ENCODE data around the gene GATA5. TPM values are rescaled to one million over a fixed set of nuclear protein-coding genes. Genes with fewer than 3 reads are reported as not detected.

GATA5 gene
- total RNA-seq, 1 donor from 2014 or later, result not detected

DNA sequence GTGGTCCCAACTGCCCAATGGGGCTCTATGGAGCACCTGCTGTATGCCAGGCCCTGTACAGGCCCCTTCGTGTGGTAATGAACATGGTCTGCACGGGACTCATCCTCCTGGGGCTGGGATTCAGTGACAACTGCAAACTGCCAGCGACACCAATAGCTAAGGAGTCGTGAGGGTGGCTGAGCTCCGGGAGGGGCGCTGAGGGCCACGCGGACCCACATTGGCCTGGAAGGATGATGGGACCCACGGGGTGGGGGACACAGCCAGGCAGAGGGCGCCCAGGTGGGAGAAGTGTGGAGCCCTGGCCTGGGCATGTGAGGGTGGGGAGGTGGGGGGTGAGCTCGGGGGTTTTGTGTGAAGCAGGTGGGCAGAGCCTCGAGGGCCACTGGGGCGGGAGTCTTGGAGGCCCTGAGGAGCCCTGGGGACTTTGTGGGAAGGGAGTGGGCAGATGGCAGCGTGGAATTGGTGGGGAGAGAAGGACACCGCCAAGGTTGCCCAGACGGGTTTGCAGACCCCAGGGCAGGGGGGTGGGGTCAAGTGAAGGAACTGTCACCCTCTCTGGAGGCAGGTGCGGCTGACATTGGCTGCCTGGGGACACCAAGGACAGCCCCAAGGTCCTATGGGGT, 22.5 kb downstream of the GATA5 start:
- TF ChIP-seq, protein P1, sequence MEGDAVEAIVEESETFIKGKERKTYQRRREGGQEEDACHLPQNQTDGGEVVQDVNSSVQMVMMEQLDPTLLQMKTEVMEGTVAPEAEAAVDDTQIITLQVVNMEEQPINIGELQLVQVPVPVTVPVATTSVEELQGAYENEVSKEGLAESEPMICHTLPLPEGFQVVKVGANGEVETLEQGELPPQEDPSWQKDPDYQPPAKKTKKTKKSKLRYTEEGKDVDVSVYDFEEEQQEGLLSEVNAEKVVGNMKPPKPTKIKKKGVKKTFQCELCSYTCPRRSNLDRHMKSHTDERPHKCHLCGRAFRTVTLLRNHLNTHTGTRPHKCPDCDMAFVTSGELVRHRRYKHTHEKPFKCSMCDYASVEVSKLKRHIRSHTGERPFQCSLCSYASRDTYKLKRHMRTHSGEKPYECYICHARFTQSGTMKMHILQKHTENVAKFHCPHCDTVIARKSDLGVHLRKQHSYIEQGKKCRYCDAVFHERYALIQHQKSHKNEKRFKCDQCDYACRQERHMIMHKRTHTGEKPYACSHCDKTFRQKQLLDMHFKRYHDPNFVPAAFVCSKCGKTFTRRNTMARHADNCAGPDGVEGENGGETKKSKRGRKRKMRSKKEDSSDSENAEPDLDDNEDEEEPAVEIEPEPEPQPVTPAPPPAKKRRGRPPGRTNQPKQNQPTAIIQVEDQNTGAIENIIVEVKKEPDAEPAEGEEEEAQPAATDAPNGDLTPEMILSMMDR (IDR thresholded peaks at IDR 0.05; ENCODE audit: insufficient read depth, low read length, severe bottlenecking), result no peak
- no peak for FAIRE-seq
- DNase-seq (ENCODE audit: low read depth), result no peak
- H3K27me3 ChIP-seq (ENCODE audit: control insufficient read depth, insufficient read depth, low read length), result no peaks in the 10 kb centered on the region
- no peak overlapping the region for H3K4me3 ChIP-seq (ENCODE audit: low read depth, low read length)
- H3K36me3 ChIP-seq (ENCODE audit: control insufficient read depth, insufficient read depth, low read length), result no peaks in the 10 kb centered on the region

DNA sequence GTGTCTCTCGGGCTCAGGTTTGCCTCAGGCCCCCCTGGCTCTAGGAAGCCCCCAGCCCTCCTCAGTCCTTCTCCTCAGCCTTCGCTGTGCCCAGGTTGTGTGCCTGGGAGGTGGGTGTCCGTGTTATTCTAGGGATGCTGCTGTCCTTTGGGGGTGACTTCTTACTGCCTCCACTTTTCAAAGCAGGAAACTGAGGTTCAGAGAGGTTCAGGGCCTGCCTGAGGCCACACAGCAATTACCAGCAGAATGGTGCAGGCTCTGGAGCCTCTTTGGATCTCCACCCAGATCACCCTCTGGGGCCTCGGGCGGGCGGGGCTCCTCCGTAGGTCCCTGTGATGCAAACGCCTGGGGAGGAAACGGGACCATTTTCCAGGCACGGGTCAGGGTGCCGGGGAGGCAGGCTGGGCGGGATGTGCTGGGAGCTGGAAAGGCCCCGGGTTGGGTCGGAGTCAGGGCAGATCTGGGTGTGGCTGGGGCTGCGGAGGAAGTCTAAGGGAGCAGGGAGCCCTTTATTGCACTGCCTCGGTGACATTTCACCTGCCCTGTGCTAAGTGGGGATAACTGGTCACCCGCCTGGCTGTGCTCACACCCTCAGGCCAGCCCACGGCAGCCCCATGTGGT, 23.2 kb downstream of the GATA5 start:
- DNase-seq (ENCODE audit: low read depth) (no peak), FAIRE-seq (no peak)
- H3K4me3 ChIP-seq (ENCODE audit: low read depth, low read length), result no peak overlapping the region
- TF ChIP-seq, protein P1 (IDR thresholded peaks at IDR 0.05; ENCODE audit: insufficient read depth, low read length, severe bottlenecking), result no peak
- H3K27me3 ChIP-seq (ENCODE audit: control insufficient read depth, insufficient read depth, low read length), result no peaks in the 10 kb centered on the region
- no peaks in the 10 kb centered on the region for H3K36me3 ChIP-seq (ENCODE audit: control insufficient read depth, insufficient read depth, low read length)

DNA sequence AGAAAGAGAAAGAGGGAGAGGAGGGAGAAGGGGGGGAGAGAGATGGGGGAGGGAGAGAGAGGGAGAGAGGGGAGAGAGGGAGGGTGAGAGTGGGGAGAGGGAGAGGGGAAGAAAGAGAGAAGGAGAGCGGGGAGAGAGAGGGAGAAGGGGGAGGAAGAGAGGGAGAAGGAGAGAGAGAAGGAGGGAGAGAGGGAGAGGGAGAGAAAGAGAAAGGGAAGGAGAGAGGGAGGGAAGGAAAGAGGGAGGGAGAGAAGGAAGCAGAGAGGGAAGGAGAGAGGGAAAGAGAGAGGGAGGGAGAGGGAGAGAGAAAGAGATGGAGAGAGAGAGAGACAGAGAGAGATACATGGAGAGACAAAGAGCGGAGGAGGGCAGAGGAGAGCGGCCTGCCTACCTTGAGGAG, 23.8 kb downstream of the GATA5 start:
- DNase-seq (ENCODE audit: low read depth) (no peak), FAIRE-seq (no peak)
- no peak overlapping the region for H3K4me3 ChIP-seq (ENCODE audit: low read depth, low read length)
- H3K27me3 ChIP-seq (ENCODE audit: control insufficient read depth, insufficient read depth, low read length), result no peaks in the 10 kb centered on the region
- no peaks in the 10 kb centered on the region for H3K36me3 ChIP-seq (ENCODE audit: control insufficient read depth, insufficient read depth, low read length)
- TF ChIP-seq, protein P1 (IDR thresholded peaks at IDR 0.05; ENCODE audit: insufficient read depth, low read length, severe bottlenecking), result no peak

DNA sequence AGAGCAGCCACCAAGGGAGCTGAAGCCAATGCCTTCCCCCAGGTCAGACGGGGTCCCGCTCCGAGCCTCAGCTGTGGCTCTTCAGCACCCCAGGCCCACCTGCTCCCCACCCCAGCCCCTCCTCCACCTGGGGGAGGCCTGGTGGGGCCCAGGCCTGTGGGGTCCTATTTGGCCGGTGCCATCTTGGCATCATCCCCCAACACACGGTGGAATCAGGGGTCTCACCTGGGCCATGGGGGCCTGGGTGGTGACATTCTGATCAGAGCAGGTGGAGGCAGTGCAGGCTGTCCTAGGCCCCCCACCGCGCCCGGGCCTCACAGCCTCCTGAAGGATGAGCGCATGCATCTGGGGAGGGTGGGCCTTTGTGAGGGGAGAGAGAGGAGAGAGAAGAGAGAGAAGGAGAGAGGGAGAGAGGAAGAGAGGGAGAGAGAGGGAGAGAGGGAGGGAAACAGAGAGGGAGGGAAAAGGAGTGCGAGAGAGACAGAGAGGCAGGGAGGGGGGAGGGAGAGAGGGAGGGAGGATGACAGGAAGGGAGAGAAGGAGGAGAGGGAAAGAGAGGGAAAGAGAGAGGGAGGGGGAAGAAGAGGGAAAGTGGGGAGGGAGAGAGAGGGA, 24.5 kb downstream of the GATA5 start:
- TF ChIP-seq, protein P1 (IDR thresholded peaks at IDR 0.05; ENCODE audit: insufficient read depth, low read length, severe bottlenecking), result no peak
- no peak for DNase-seq (ENCODE audit: low read depth)
- H3K4me3 ChIP-seq (ENCODE audit: low read depth, low read length), result no peak overlapping the region
- no peaks in the 10 kb centered on the region for H3K36me3 ChIP-seq (ENCODE audit: control insufficient read depth, insufficient read depth, low read length)
- no peak for FAIRE-seq
- H3K27me3 ChIP-seq (ENCODE audit: control insufficient read depth, insufficient read depth, low read length), result no peaks in the 10 kb centered on the region

DNA sequence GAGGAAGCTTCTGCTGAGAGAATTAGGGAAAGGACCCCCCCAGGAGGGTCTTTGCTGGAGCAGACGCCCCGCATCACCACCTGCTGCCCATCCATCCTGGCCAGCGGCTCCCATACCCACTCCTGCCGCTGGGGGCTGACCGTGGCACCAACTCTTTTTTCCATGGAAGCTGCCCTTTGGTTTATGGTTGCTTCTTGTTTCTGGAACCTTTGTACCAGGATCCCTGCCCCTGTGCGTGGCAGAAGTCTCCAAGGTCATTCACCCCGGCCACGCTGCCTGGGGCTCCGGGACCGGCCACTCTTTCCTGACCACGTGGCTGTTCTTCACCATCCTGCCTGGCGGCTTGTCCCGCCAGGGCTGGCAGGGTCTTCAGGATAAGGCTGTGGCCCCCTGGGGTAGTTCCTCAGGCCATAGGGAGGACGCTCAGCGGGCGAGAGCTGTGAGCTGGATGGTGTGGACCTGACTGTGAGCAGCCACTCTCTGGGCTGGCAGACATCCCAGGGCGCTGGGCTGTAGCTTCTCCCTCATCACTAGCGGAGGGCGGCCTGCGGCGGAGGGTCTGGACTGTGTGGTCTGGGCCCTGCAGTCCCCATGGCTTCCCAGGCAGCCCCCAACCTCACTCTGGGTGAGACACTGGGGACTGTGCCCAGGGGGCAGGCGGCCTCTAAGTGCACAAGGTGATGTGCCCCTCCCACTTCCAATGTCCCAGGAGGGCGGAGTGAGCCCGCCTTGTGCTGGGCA, 25.7 kb downstream of the GATA5 start:
- FAIRE-seq (no peak), DNase-seq (ENCODE audit: low read depth) (no peak)
- TF ChIP-seq, protein P1 (IDR thresholded peaks at IDR 0.05; ENCODE audit: insufficient read depth, low read length, severe bottlenecking), result no peak
- no peaks in the 10 kb centered on the region for H3K36me3 ChIP-seq (ENCODE audit: control insufficient read depth, insufficient read depth, low read length)
- H3K4me3 ChIP-seq (ENCODE audit: low read depth, low read length), result no peak overlapping the region
- no peaks in the 10 kb centered on the region for H3K27me3 ChIP-seq (ENCODE audit: control insufficient read depth, insufficient read depth, low read length)

Data from bronchial epithelial cell (primary cell).